HG03060 (cell line): ENCODE results near the gene NRP1.

Source experiments
- ATAC-seq: cut with Tn5 transposase; IDR thresholded peaks from one replicate; pipeline ENCODE4 v1.9.1; 2021; ENCODE audit warnings: low read depth, moderate number of reproducible peaks; ENCODE audit not compliant: unreplicated experiment

The NRP1 gene

DNA sequence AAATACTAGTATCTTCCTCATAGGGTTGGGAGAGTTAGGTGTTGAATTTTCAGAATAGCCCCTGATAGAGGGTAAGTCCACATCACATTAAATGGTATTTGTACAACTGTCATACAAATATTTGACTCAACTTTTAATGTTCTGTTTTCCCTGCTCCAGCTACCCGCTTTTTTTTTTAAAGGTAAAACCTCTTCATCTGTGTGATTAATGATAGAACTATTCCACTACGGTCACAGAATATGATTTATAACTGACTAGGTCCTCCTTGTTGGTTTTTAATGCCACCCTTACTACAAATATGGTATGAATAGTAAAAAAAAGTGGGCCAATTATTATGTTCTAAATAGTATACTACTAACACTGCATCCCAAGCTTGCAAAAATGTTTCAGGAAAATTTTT is 15.6 kb upstream of the NRP1 start:
- no peak for ATAC-seq

DNA sequence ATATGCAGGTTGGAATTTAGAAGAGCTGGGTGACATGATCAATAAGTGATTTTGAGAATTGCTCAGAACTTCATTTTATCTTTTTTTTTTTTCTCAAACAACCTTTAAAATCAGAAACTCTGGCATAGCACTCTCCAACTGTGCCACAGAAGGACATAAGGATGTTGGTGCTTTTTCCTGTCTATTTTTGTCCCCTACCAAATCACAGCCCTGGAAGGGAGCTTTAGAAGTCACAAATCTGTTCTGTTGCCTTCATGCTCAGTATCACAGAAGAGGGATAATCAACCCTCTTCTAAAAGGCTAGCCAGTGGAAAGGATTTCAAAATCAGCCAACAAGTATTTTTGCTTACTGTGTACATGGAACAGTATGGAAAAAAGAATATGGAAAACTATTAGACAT is 14.8 kb upstream of the NRP1 start:
- ATAC-seq = no peak

DNA sequence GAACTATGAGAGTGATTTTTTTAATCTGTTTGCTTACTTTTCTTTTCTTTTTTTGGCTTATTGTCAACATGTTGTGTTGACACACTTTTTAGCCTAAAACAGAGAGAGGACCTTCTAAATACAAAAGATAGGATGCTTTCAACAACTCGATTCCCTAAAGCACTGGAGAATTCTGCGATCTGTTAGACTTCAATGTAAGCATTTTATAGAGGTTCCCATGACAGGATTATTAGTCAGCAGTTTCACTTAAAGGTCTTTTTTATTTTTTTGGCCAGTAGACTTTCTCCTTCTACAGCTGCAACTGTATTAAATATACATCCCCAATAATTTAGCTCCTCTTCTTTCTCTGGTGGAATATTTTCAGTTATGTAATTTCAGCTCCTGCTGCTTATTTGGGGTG is 12.7 kb upstream of the NRP1 start:
- no peak for ATAC-seq

DNA sequence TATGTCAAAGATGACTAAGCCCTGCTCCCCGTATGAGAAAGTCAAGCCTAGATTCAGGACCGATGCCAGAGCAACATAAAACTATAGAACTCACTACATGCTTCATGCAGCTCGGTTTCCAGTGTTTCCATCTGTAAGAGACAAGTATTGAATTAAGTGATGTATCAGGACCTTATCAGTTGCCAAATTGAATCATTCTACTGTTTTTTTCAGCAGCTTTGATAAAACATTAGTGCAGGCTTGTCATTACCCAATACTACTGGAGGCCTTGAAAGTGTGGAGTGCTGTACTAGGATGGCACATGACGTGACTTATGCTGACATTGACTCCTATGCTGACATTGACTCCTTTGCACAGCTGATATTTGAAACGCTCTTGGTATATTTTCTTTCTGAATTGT is 10.8 kb upstream of the NRP1 start:
- no peak for ATAC-seq

DNA sequence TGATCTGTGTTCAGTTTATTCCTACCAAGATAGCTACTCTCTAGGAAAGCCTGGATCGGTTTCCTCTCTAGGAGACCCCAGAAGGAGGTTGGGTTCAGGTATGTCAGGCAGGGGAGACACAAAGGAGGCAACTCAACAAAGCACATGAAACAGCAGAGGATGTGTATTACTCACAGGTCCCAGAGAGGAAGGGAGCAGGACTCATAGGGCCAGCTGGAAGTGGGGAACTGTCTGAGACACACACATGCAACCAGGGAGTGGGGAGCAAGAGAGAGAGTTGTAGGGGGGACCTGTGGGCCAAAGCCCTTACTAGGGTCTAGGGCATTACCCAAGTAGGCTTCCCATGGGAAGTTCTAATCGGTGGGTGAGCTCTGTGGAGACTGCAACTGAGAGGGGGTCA is 10.2 kb upstream of the NRP1 start:
- ATAC-seq = no peak

DNA sequence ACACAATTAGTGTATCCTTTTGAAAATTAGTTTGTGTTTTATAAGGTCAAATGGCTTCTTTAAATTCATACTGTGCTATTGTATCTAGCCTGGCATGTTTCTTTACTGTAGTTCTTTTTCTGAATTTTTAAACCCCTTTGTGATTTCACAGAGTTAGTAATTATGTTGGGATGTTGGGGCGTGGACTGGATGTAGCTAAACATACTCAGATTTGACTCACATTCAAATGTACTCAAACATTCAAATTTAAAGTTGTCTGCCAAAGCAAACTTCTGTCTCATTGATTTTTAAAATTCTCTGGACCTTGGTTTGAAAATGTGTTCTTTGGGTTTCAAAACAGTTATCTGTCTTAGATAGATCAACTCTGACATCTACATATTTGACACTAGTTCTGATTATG is 7.2 kb upstream of the NRP1 start:
- ATAC-seq = no peak

DNA sequence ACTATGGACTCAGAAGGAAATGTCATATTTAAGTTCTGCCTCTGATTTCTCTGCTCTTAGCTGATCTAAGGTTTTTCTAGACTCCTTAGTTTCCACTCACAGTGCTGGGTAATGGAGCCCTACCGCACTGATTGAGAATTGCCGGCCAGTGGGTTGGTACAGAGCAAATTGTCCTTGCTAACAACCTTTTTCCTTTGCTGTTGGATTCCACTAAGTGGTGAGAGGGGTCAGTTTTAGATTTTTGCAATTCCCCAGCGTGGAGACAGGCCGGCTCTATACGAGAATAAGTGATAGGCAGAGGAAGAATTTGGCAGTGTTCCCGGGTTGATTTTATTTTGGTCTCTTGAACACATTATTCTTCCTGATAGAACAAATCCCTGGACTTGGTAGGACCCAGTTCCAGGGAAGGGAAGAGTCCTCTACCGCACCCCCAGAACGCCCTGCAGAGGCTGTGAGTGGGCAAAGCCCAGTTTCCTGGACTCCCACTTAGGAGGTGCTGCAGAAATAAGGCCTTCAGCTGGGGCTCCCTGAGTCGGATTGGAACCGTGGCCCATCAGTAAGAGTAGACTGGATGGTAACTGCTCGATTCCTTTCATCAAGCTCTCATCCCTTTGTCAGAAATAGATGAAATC is 3.0 kb upstream of the NRP1 start:
- no peak for ATAC-seq

DNA sequence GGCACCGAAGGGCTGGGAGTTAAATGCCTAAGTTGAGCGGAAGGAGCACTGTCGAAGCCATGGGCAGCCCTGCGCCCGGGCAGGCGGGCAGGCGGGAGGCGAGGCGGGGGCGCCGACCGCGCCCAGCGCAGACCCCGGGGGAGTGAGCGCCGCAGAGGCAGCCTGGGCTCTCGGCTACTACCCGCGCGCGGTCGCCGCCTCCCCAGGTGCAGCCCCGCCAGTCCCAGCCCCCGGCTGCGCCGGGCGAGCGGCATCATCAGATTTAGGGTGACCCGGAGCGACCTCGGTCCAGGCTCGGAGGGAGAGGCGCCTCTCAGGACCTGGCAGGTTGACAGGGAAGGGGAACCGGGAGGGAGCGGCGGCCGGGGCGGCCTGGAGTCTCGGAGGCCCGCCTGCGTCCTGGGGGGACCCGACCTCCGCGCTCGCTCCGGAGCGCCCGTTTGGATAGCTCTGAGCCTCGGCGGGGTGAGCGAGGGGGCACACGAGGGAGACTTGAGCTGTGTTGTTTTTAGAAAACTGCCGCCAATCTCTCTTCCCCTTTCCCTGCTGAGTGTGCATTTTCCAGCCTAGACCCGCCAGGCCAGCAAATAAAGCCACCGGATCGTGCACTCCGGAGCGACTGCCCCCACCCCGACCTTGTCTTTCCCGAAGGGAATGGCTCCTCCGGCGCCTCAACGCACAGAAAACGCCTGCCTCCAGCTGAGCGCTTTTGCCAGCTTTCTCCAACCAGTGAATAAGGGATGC is 2.3 kb upstream of the NRP1 start:
- ATAC-seq = no peak

DNA sequence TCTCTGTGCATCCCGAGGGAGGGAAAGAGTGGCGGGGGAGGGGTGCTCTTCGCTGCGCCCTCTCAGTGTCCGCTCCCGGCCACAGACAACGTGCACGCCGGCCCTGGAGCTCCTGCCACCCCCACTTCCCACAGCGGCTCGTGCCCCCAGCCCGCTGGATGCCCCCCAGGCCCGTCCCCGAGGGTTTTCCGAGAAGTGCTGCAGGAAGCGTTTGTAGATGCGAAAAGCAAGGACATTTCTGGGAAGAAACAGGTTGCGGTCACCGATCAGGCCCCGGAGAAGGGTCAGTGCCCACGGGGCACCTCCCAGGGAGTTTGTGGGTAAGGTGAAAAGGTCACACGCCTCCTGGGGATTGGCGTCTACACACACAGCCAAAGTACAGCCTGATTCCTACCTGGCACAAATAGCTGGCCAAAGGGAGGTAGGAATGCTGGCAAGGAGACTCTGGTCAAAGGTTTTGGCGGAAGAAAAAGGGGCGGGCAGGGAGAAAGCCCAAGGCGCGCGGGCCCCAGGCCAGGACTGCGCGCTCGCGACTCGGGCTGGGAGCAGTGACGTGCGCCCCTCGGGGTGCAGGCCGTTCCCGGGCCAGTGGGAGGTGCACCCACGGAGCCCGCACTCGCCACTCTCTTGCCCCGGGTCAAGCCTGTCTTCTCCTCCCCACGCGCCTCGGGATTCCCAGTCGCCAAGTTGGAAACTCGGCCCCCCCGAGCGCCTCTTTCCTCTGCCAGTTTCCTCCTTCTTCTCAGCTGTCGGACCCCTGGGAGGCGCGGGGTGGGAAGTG is 1.5 kb upstream of the NRP1 start:
- no peak for ATAC-seq

DNA sequence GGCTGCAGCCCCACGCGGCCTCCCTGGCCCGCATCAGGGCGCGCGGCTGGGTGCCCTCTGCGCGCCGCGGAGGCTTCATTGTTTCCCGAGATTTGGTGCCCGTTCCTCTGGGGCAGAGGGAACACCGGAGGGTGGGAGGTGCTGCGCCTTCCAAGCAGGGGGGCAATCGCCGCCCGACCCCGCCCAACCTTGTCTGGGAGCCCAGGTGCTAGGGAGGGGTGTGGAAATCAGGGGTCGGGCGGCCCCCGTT is 1.0 kb upstream of the NRP1 start:
- ATAC-seq = no peak

DNA sequence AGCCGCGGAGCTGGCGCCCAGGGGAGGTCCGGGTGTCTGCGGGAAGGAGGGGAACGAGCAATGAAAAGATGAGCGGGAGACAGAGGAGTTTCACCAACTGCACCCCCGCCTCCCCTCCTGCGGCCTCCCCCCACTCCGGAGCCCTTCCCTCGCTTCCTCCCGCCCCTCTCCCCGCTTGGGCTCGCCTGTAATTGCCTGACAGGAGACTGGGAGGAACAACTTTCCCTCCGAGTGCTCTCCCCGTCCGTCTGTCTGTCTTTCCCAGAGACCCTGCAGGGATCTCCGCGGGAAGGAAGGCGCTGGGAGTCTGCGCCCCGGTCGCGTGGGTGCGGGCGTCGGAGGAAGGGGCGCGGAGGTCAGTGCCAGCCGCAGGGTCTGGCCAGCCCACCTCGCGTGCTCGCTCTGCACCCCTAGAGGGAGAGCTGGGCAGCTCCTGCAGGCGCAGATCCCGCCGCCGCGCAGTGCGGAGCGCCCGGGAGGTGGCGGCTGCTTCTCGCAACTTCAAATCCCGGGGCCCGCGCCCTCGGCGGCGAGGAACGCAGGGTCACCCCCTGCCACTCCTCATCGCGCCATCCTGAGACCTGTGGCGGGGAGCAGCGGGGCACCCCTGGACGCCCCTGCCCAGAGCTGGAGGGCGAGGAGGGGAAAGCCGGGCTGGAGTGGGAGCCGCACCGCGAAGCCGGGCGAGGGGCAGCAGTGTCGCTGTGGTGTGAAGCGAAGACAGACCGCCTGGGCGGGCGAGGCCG is 511 bp upstream of the NRP1 start:
- no peak for ATAC-seq

DNA sequence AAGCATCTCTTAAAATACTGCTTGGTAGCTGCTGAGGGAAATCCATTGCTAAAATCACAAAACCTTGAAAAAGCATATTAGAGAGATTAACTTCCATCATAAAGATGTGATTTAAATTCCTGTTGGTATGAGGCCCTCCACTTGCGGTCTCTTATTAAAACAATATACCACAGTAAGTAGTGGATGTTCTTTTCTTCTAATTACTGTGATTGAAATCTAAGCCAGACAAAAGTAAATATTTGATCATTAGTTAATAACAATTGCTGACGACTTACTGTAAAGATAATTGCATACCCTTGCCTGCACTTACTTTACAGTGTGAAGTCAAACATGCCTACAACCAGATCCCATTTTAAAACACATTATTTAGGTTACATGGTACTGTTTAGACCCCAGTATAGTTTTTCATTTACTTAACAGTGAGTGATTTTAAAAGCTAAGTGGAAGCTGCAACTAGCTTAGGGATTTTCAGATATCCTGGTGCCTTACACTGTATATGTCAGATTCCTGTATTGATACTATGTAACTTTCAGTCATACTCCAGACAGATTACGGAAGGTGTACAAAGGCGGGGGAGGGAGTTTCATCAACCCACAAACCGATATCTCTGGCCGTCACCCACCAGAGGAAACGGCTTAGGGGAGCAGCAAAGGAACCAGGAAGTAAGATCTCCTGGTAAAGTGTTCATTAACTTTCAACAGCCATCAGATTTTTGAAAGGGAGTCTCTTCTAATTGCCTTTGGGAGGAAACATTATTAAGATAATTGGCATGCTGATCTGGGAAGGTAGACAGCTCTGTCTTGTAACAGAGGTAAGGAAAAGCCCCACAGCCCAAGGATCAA is 986 bp downstream of the NRP1 start:
- no peak for ATAC-seq

DNA sequence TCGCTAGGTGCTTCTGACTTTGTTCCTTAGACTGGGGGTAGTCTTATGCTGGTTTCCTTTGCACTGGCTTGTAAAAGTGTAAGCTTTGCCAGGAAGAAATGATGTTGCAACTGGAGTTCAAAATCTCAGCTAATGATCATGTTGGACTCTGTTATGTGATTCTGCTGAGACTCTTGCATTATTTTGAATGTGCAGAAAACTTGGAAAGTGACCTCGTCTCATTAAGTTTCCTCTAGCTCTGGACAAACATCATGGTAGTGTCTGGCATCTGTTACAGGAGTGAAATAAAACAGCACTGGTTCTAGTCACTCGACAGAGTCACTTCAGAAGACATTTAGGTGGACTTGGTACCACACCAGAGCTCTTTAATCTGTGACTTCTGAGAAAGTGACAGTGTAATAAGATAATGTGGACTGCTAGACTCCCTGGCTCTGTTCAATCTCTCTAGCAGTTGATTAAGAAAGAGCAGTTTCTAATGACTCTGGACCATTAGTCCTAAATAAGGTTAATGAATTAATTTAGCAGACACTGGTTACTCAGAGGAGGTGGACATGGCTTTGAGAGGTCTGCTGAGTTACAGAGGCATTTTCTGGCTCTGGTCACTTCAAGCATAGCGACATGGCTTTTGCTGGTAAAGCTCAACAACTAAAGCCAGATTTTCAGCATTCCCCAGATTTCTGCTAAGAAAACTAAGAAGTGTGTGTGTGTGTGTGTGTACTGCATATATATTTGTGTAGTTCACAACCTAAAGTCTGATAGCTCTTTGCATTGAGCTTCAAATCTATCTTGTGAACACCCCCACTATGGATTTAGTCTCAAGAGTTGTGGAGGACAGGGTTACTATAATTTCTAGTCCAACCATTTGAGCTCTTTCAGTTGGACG is 2.0 kb downstream of the NRP1 start:
- ATAC-seq = no peak

DNA sequence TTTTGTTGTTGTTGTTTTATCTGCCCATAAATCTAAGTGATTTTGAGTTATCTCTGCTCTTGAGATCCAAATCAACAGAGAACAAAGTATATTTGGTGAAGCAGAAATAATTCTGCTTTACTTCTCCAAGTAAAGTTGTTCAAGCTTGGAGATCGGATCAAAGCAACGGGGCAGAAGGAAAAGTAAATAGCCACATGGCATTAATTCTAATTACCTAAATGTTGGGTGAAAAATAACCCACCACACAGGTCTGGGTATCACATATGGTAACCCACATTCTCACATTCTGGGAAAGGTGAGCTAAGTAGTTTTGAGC is 3.1 kb downstream of the NRP1 start:
- no peak for ATAC-seq

DNA sequence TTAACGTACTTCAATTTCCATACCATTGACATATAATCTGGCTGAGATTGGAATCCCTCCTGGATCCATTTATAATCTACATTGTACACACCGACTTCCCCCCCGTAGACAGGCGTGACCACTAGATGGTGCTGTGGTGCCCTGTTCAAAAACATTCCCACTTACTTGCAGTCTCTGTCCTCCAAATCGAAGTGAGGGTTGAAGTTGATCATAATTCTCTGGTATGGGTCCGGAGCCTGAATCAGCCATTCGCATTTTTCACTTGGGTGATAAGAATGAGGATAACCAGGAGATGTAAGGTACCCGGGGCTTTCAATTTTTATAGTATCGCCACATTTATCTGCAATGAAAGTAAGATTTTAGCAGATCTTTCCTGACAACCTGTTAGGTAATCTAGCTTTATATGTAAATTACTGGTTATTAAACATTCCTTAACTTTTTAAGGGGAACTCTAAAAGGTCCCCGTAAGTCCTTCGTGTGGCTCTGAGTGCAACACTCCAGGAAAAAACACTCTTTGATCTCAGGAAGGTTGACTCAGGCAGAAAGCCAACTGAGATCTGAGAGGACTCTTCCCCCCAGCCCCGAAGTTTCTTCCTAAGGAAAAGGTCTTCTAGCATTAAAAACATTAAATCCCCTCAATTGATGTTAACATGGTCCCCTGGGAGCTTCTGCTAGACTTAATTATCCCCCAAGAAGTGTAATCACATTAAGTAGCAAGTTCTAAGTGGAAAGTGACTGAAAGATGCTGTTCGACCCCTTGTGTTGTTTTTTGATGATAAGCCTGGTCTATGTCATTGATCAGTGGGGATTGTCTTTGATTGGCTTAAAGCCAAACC is 3.7 kb downstream of the NRP1 start:
- no peak for ATAC-seq

DNA sequence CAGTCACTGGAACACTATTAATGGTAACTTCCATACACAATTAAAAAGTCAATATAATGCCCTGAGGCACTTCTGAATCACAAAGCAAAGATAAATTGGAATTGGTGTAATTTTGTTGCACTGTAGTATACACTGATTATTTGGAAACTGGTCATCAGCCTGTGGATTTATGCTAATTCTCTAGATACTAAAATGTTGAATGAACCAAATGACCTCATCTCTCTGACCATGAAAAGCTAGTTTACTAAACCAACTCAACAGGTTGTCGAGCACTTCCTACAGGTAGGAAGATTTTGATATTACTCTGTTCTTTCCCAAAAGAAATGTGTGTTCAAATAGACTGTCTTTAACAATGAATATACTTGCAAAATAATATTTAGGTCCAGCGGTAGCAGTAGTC is 5.3 kb downstream of the NRP1 start:
- ATAC-seq = no peak

DNA sequence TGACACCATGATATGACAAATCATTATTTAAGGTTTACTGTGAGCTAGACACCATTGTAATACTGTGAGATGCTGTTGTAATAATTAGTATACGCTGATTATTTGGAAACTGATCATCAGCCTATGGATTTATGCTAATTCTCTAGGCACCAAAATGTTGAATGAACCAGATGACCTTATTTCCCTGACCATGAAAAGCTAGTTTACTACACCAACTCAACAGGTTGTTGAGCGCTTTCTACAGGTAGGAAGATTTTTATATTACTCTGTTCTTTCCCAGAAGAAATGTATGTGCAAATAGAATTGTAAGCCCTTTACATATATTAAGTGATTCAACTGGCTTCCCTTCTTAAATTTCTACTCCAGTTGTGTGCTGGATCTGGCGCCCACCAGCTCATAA is 6.2 kb downstream of the NRP1 start:
- no peak for ATAC-seq

DNA sequence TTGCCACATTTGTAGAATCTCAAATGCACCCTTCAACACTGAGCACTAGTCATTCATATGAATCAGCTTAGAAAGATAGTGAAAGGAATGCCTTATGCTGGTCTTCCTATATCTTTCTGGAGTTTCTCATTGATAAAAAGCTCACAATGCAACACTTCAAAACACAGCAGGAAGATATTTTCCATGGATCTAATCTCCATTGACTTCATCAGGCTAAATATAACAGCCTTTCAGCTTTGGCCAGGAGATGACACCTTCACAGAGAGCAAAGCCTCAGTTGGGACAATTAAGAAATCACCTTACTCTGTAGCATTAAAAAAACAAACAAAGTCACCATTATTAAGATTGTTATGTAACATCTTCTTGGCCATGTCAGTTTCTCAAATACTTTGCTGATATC is 6.7 kb downstream of the NRP1 start:
- ATAC-seq = no peak

DNA sequence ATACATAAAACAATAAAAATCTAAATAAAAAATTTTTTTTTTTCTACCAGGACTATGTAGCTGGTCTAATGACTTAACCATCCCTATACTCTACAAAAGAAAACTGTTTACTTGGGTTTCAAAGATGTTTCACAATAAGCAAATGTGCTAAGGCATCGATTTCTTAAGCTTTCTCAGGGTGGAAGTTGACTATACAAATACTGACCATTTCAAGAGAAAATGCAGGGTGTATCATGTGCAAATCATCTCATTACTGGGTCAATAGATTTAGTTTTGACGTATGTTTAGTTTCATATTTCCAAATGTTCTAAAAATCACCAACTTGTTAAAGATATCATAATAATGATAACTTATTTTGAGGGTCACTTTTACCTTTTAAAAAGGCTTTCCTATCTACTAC is 7.5 kb downstream of the NRP1 start:
- ATAC-seq = no peak
